KOPT-K1 (cell line): ENCODE measurements around the gene ZSWIM4.
A peak's percentile ranks its signal among the peaks of the same experiment; 100 is the strongest.

Experiments used
- H3K27ac ChIP-seq: fragments of 200-600 bp; sonication (generic); 2 replicates; pipeline ENCODE4 v1.5.1; 2016; ENCODE audit warnings: antibody characterized with exemption, mild to moderate bottlenecking, low read depth, low read length; ENCODE audit not compliant: poor library complexity, severe bottlenecking
- H3K36me3 ChIP-seq: fragments of 200-600 bp; sonication (generic); 2 replicates; pipeline ENCODE4 v1.5.1; 2017; ENCODE audit warnings: antibody characterized with exemption, mild to moderate bottlenecking, low read length, moderate library complexity; ENCODE audit not compliant: insufficient read depth
- H3K9me3 ChIP-seq: fragments of 200-600 bp; sonication (generic); 2 replicates; pipeline ENCODE4 v1.5.1; 2017; ENCODE audit warnings: antibody characterized with exemption, low read length, mild to moderate bottlenecking; ENCODE audit not compliant: insufficient read depth, poor library complexity, severe bottlenecking

The ZSWIM4 gene

DNA sequence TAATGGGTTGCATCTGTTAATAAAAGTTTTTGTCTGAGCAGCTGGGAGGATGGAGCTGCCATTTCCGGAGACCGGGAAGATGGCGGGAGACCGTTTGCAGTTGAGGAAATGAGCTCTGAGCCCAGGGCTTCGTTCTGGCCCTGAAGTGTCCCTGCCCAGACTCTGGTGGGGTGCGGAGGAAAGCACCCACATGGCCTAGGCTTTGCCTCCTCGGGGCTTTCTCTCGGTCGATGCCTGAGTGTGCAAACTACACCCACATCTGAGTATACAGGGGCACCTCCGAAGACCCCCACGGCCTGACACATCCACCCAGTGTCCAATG is 66.1 kb downstream of the ZSWIM4 start:
- H3K36me3 ChIP-seq: no peaks in the 10 kb centered on the region
- H3K9me3 ChIP-seq: no peaks in the 10 kb centered on the region
- peak overlapping the region; percentile 19 for H3K27ac ChIP-seq

- Histone ChIP-seq H3K36me3 (no peaks in the 10 kb centered on the region), H3K9me3 (no peaks in the 10 kb centered on the region), H3K27ac (peak overlapping the region; percentile 19)
Measured at GRCh38 chr19:13861714-13862531, 66.7 kb downstream of the ZSWIM4 start.

DNA sequence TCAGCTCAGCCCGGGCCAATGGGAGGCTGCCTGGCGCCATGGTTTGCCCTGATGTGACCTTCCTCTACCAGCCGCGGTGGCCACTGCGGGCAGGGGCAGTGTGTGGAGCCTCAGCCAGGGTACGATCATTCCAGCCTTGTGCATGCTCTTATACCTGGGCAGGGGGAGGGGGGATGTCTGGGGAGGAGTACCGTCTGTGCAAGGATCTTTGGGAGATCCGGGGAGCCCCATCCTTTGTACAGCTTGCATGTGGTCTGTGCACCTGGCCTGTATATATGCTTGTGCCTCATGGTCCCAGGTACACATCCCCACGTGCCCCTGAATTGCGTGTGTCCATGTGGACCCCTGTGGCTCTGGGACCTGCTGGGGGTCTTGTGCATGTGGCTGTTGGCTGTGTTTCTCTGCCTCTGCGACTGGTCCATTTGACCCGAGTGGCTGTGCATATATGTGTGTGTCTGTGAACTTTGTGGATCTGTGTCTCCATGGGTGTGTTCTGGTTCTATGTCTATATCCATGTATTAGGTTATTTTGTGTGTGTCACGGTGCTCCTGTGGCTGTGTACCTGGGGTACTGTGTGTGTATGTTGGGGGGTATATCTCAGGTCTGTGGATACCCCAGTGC is 68.9 kb downstream of the ZSWIM4 start:
- Histone ChIP-seq H3K27ac (no peak overlapping the region), H3K36me3 (no peaks in the 10 kb centered on the region), H3K9me3 (no peaks in the 10 kb centered on the region)

- Histone ChIP-seq H3K36me3 (no peaks in the 10 kb centered on the region), H3K9me3 (no peaks in the 10 kb centered on the region), H3K27ac (no peak overlapping the region)
Measured at GRCh38 chr19:13864667-13865570, 69.7 kb downstream of the ZSWIM4 start.

DNA sequence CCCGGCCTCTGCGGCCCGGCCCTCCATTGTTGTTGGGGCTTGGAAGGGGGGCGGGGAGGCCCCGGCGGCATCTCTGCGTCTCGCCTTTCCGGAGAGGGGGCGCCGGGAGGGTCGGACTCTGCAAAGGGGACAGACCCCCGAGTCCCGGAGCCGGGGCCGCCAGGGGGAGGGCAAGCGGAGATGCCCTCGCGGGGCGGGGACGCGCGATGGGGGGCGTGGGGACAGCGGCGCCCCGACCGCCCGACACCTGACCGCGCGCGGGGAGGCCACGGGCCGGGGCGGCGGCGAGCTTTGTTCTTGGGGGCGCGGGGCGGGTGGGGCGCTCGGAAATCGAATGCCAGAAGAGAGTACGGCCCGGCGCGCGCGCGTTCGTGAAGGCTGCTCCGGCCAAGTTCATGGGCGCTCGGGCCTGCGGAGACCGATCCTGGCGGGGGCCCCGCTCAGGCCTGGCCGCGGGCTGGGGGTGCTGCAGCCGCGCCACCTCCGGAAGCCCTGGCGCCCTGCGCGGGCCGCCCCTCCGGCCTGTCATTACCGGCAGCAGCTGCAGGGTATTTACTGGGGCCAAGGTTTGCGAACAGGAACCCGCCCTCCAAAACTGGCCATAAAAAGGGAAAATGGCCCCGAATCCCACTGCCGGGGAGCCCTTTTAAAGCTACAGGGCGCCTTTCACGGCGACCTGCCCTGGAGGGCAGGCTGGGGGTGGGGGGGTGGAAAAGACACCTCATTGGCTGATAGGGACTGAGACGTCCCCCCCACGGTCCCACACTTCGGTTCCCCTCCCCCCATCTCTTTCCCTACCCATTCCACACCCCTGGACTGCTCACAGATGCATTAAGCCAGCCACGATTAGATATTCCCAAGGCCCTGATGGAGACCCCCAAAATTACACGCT is 70.6 kb downstream of the ZSWIM4 start:
- H3K9me3 ChIP-seq: no peaks in the 10 kb centered on the region
- H3K27ac ChIP-seq: peak overlapping the region; percentile 56
- H3K36me3 ChIP-seq: no peaks in the 10 kb centered on the region

GRCh38 chr19:13866463-13867046 is 71.3 kb downstream of the ZSWIM4 start:
- peak overlapping the region; percentile 56 for H3K27ac ChIP-seq
- no peaks in the 10 kb centered on the region for H3K9me3 ChIP-seq
- H3K36me3 ChIP-seq: no peaks in the 10 kb centered on the region

- H3K9me3 ChIP-seq: no peaks in the 10 kb centered on the region
- H3K36me3 ChIP-seq: no peaks in the 10 kb centered on the region
- H3K27ac ChIP-seq: no peak overlapping the region
Measured at GRCh38 chr19:13868663-13869062, 73.4 kb downstream of the ZSWIM4 start.

DNA sequence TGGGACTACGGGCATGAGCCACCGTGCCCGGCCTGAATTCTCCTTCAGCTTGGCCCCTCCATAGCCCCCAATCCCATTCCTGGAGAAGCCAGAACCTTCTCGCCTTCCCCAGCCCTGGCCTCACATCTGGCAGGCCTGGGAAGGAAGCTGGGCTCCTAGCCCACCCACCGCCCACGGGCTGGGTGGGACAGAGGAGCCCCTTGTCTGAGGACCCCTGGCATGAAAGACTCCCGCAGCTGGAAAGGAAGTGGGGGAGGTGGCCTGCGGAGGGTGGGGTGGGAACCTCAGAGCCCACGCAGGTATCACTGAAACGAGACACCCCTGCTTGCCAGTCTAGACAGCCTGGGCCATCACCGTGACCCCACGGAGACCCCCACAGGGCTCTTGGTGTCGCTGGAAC is 74.0 kb downstream of the ZSWIM4 start:
- Histone ChIP-seq H3K9me3 (no peaks in the 10 kb centered on the region), H3K27ac (no peak overlapping the region), H3K36me3 (no peaks in the 10 kb centered on the region)

DNA sequence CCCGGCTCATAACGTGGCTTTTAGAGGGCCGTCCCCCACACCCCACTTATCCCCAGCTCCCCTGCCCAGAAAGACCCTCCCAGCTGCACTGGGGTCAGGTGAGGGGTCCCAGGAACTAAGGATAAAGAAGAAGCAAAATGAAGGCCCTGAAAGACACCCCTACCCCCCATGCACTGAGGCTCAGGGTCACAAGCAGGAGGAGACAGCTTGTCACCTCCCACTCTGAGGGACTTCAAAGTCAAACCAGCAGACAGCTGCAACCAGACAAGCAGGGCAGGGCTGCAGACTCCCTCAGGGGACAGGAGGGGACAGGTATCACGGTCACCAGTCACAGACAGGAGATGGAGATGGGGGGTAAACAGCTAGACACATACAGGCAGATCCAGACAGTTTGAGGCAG is 75.6 kb downstream of the ZSWIM4 start:
- H3K36me3 ChIP-seq: no peaks in the 10 kb centered on the region
- no peak overlapping the region for H3K27ac ChIP-seq
- no peaks in the 10 kb centered on the region for H3K9me3 ChIP-seq

- H3K9me3 ChIP-seq: no peaks in the 10 kb centered on the region
- H3K27ac ChIP-seq: no peak overlapping the region
Measured at GRCh38 chr19:13872339-13872694, 77.1 kb downstream of the ZSWIM4 start.

GRCh38 chr19:13872695-13873389 is 77.6 kb downstream of the ZSWIM4 start:
- no peaks in the 10 kb centered on the region for H3K36me3 ChIP-seq
- no peaks in the 10 kb centered on the region for H3K9me3 ChIP-seq
- H3K27ac ChIP-seq: no peak overlapping the region

More at GRCh38 chr19:13872339-13872694, 77.1 kb downstream of the ZSWIM4 start:
- no peaks in the 10 kb centered on the region for H3K36me3 ChIP-seq

GRCh38 chr19:13873834-13874515 is 78.7 kb downstream of the ZSWIM4 start:
- Histone ChIP-seq H3K27ac (no peak overlapping the region), H3K36me3 (no peaks in the 10 kb centered on the region), H3K9me3 (no peaks in the 10 kb centered on the region)

GRCh38 chr19:13875824-13876223 is 80.6 kb downstream of the ZSWIM4 start:
- Histone ChIP-seq H3K9me3 (no peaks in the 10 kb centered on the region), H3K27ac (no peak overlapping the region), H3K36me3 (no peaks in the 10 kb centered on the region)
